LNCAP (cell line): ENCODE measurements around the gene HAND2.
A peak's percentile ranks its signal among the peaks of the same experiment; 100 is the strongest.

Experiments used
- CTCF ChIP-seq: fragments of 450-650 bp; IDR thresholded peaks from 2 replicates; pipeline ENCODE4 v1.5.1; 2017; ENCODE audit warnings: mild to moderate bottlenecking

The HAND2 gene

GRCh38 chr4:173501592-173502150 lies 28.4 kb downstream of the HAND2 start:
- no peak for TF ChIP-seq CTCF

- no peak for TF ChIP-seq CTCF
Measured at GRCh38 chr4:173500841-173501591, 29.0 kb downstream of the HAND2 start.

GRCh38 chr4:173499658-173500535 lies 30.1 kb downstream of the HAND2 start:
- no peak for TF ChIP-seq CTCF

- no peak for TF ChIP-seq CTCF
Measured at GRCh38 chr4:173498771-173499170, 31.3 kb downstream of the HAND2 start.

- TF ChIP-seq CTCF: no peak
Measured at GRCh38 chr4:173498023-173498422, 32.0 kb downstream of the HAND2 start.

- peak; percentile 72 for TF ChIP-seq CTCF
Measured at GRCh38 chr4:173494013-173494970, 35.7 kb downstream of the HAND2 start.

GRCh38 chr4:173493041-173493440 lies 37.0 kb downstream of the HAND2 start:
- no peak for TF ChIP-seq CTCF
